ENCODE results near the gene LEFTY1.

Gene LEFTY1

GRCh38 chr1:225915538-225915991 is 26.6 kb upstream of the LEFTY1 start:
- DNase-seq (ENCODE audit: low read depth in 2 of 2): no peak

- DNase-seq (ENCODE audit: low read depth in 2 of 2): no peak
Observed at GRCh38 chr1:225914947-225915346, 26.0 kb upstream of the LEFTY1 start.

GRCh38 chr1:225914391-225914790 is 25.4 kb upstream of the LEFTY1 start:
- no peak for DNase-seq (ENCODE audit: low read depth in 2 of 2)

GRCh38 chr1:225911191-225912130 is 22.5 kb upstream of the LEFTY1 start:
- DNase-seq (ENCODE audit: low read depth in 2 of 2): peak; percentile 43 to 65

- DNase-seq (ENCODE audit: low read depth in 2 of 2): no peak
Observed at GRCh38 chr1:225909477-225909876, 20.5 kb upstream of the LEFTY1 start.

- DNase-seq (ENCODE audit: low read depth in 2 of 2): no peak
Observed at GRCh38 chr1:225908773-225909172, 19.8 kb upstream of the LEFTY1 start.

- no peak for DNase-seq (ENCODE audit: low read depth in 2 of 2)
Observed at GRCh38 chr1:225908013-225908640, 19.2 kb upstream of the LEFTY1 start.

- DNase-seq (ENCODE audit: low read depth in 2 of 2): no peak
Observed at GRCh38 chr1:225907341-225907740, 18.4 kb upstream of the LEFTY1 start.

GRCh38 chr1:225906467-225906866 is 17.5 kb upstream of the LEFTY1 start:
- no peak for DNase-seq (ENCODE audit: low read depth in 2 of 2)

- DNase-seq (ENCODE audit: low read depth in 2 of 2): no peak
Observed at GRCh38 chr1:225903623-225904022, 14.7 kb upstream of the LEFTY1 start.

GRCh38 chr1:225899044-225899925 is 10.3 kb upstream of the LEFTY1 start:
- DNase-seq (ENCODE audit: low read depth in 2 of 2): no peak

GRCh38 chr1:225897595-225898514 is 8.9 kb upstream of the LEFTY1 start:
- DNase-seq (ENCODE audit: low read depth in 2 of 2): no peak

GRCh38 chr1:225896937-225897549 is 8.1 kb upstream of the LEFTY1 start:
- peak in 1 of 2 donors; percentile 44 for DNase-seq (ENCODE audit: low read depth in 2 of 2)

- no peak for DNase-seq (ENCODE audit: low read depth in 2 of 2)
Observed at GRCh38 chr1:225896494-225896893, 7.5 kb upstream of the LEFTY1 start.

GRCh38 chr1:225892307-225892706 is 3.4 kb upstream of the LEFTY1 start:
- no peak for DNase-seq (ENCODE audit: low read depth in 2 of 2)

- DNase-seq (ENCODE audit: low read depth in 2 of 2): no peak
Observed at GRCh38 chr1:225891229-225891972, 2.5 kb upstream of the LEFTY1 start.

- DNase-seq (ENCODE audit: low read depth in 2 of 2): no peak
Observed at GRCh38 chr1:225890346-225891228, 1.6 kb upstream of the LEFTY1 start.

GRCh38 chr1:225889743-225890142 is 797 bp upstream of the LEFTY1 start:
- DNase-seq (ENCODE audit: low read depth in 2 of 2): no peak

Data from stimulated activated CD4-positive, alpha-beta T cell treated with anti-CD3 and anti-CD28 coated beads, Interleukin-1b, Interleukin-23, amount 100 ng/mL, for 1 hour (primary cell).